IMR-90 (cell line): ENCODE data around the gene PAXIP1. TPM values are rescaled to one million over a fixed set of nuclear protein-coding genes. Genes with fewer than 3 reads are reported as not detected.

Experiments
- ATAC-seq: fragments of 200-7000 bp; cut with Tn5 transposase; 2 replicates; pipeline ENCODE4 v1.9.1; 2020; ENCODE audit warnings: low read depth, mild to moderate bottlenecking, moderate library complexity
- BruUV-seq: library from RNA; stranded (reverse); fragments of 400-500 nt; replicated peaks from 2 replicates; lab custom pipeline; 2021; lab: Mats Ljungman, UMichigan
- CTCF ChIA-PET: fragments of 300-600 bp; formaldehyde crosslinking; extraction: SDS; loops from one replicate; lab custom pipeline; 2021; ENCODE audit warnings: antibody characterized with exemption; lab: Yijun Ruan, JAX
- POLR2A ChIA-PET: fragments of 300-600 bp; sonication (Branson Sonifier 250); formaldehyde crosslinking; loops from one replicate; lab custom pipeline; 2022; ENCODE audit warnings: antibody characterized with exemption; ENCODE audit not compliant: unreplicated experiment; lab: Charles Lee
- DNase-seq: peaks from one replicate; pipeline ENCODE4 v3.0.0; 2013
- H2AFZ ChIP-seq: replicated peaks from 2 replicates; pipeline ENCODE3; 2013; ENCODE audit warnings: low read length, mild to moderate bottlenecking; ENCODE audit not compliant: poor library complexity
- H2AK5ac ChIP-seq: 2 replicates; pipeline ENCODE4 v1.6.1; 2013; ENCODE audit warnings: low read depth, low read length, inconsistent platforms
- H2AK9ac ChIP-seq: replicated peaks from 2 replicates; pipeline ENCODE3; 2013; ENCODE audit warnings: mild to moderate bottlenecking, low read depth, low read length, moderate library complexity; ENCODE audit not compliant: poor library complexity
- H2BK120ac ChIP-seq: 2 replicates; pipeline ENCODE4 v1.6.1; 2013; ENCODE audit warnings: low read depth, low read length, inconsistent platforms
- H2BK15ac ChIP-seq: 3 replicates; pipeline ENCODE4 v1.6.1; 2013; ENCODE audit warnings: low read depth, low read length, inconsistent platforms
- H2BK20ac ChIP-seq: 2 replicates; pipeline ENCODE4 v1.6.1; 2013; ENCODE audit warnings: low read depth, mild to moderate bottlenecking, inconsistent platforms, low read length, moderate library complexity
- H2BK5ac ChIP-seq: 2 replicates; pipeline ENCODE4 v1.6.1; 2013; ENCODE audit warnings: mild to moderate bottlenecking, low read depth, low read length, inconsistent platforms; ENCODE audit not compliant: poor library complexity, severe bottlenecking
- H3K14ac ChIP-seq: replicated peaks from 2 replicates; pipeline ENCODE4 v1.6.1; 2013; ENCODE audit warnings: low read depth, low read length, inconsistent platforms
- H3K18ac ChIP-seq: 2 replicates; pipeline ENCODE4 v1.6.1; 2013; ENCODE audit warnings: low read depth, low read length, control low read depth
- H3K23ac ChIP-seq: 2 replicates; pipeline ENCODE4 v1.6.1; 2013; ENCODE audit warnings: low read depth, low read length, inconsistent platforms
- H3K27ac ChIP-seq: 2 replicates; pipeline ENCODE4 v1.5.1; 2013; ENCODE audit warnings: mild to moderate bottlenecking, control low read depth, low read length; ENCODE audit not compliant: insufficient read depth
- H3K27me3 ChIP-seq: 2 replicates; pipeline ENCODE4 v1.6.1; 2013; ENCODE audit warnings: low read length; ENCODE audit not compliant: control insufficient read depth, insufficient read depth
- H3K36me3 ChIP-seq: 2 replicates; pipeline ENCODE4 v1.6.1; 2013; ENCODE audit warnings: low read length, mixed read lengths; ENCODE audit not compliant: control insufficient read depth, insufficient read depth
- H3K4ac ChIP-seq: 2 replicates; pipeline ENCODE4 v1.6.1; 2013; ENCODE audit warnings: low read depth, low read length, inconsistent platforms
- H3K4me1 ChIP-seq: 2 replicates; pipeline ENCODE4 v1.6.1; 2013; ENCODE audit warnings: low read length, mixed read lengths; ENCODE audit not compliant: control insufficient read depth, insufficient read depth
- H3K4me2 ChIP-seq: 2 replicates; pipeline ENCODE4 v1.6.1; 2013; ENCODE audit warnings: low read depth, mild to moderate bottlenecking, control low read depth, low read length, moderate library complexity
- H3K4me3 ChIP-seq: 2 replicates; pipeline ENCODE4 v1.5.1; 2013; ENCODE audit warnings: low read depth, mild to moderate bottlenecking, control low read depth, low read length, moderate library complexity; ENCODE audit not compliant: insufficient read depth
- H3K56ac ChIP-seq: 2 replicates; pipeline ENCODE4 v1.6.1; 2013; ENCODE audit warnings: low read length, inconsistent platforms; ENCODE audit not compliant: insufficient read depth; ENCODE audit errors: extremely low read depth
- H3K79me1 ChIP-seq, 2 experiments: 2 replicates each; pipeline ENCODE4 v1.6.1; 2013; ENCODE audit warnings: low read length in 2 of 2, inconsistent platforms in 1 of 2, low read depth in 1 of 2
- H3K9ac ChIP-seq: 2 replicates; pipeline ENCODE4 v1.6.1; 2013; ENCODE audit warnings: low read depth, low read length, control low read depth
- H3K9me1 ChIP-seq: 2 replicates; pipeline ENCODE4 v1.6.1; 2013; ENCODE audit warnings: low read length, inconsistent platforms; ENCODE audit not compliant: insufficient read depth
- H3K9me3 ChIP-seq: 2 replicates; pipeline ENCODE4 v1.6.1; 2013; ENCODE audit warnings: low read length; ENCODE audit not compliant: control insufficient read depth, insufficient read depth
- H4K20me1 ChIP-seq: 2 replicates; pipeline ENCODE4 v1.6.1; 2013; ENCODE audit warnings: low read length, inconsistent platforms; ENCODE audit not compliant: insufficient read depth
- H4K5ac ChIP-seq: 2 replicates; pipeline ENCODE4 v1.6.1; 2013; ENCODE audit warnings: mild to moderate bottlenecking, low read depth, low read length, control low read depth
- H4K8ac ChIP-seq, 2 experiments: 2 replicates each; pipeline ENCODE4 v1.6.1; 2013; ENCODE audit warnings: low read depth in 2 of 2, low read length in 2 of 2, control low read depth in 1 of 2, inconsistent platforms in 1 of 2
- H4K91ac ChIP-seq: 2 replicates; pipeline ENCODE4 v1.6.1; 2013; ENCODE audit warnings: low read depth, low read length, inconsistent platforms; ENCODE audit not compliant: insufficient read depth
- BHLHE40 ChIP-seq: fragments of 150-350 bp; IDR thresholded peaks from 2 replicates; pipeline ENCODE4 v1.6.1; 2016; ENCODE audit warnings: mild to moderate bottlenecking, low read depth, low read length
- CEBPB ChIP-seq: IDR thresholded peaks from 2 replicates; pipeline ENCODE4 v1.6.1; 2012; ENCODE audit warnings: low read depth, low read length, improper control_type of control experiment
- CTCF ChIP-seq: conservative IDR thresholded peaks from 2 replicates; pipeline ENCODE4 v1.5.1; 2012; ENCODE audit warnings: mild to moderate bottlenecking, low read depth, low read length, improper control_type of control experiment
- FOS ChIP-seq: fragments of 150-350 bp; IDR thresholded peaks from 2 replicates; pipeline ENCODE4 v1.6.1; 2016; ENCODE audit warnings: low read depth, low read length
- MAFK ChIP-seq: IDR thresholded peaks from 2 replicates; pipeline ENCODE4 v1.6.1; 2012; ENCODE audit warnings: low read depth, low read length, improper control_type of control experiment
- MAZ ChIP-seq: IDR thresholded peaks from 2 replicates; pipeline ENCODE4 v1.6.1; 2012; ENCODE audit warnings: low read depth, mild to moderate bottlenecking, low read length, improper control_type of control experiment, moderate library complexity, borderline replicate concordance
- POLR2A ChIP-seq: IDR thresholded peaks from 2 replicates; pipeline ENCODE4 v1.6.1; 2012; ENCODE audit warnings: mild to moderate bottlenecking, low read depth, low read length
- RAD21 ChIP-seq: IDR thresholded peaks from 2 replicates; pipeline ENCODE4 v1.6.1; 2012; ENCODE audit warnings: low read length, improper control_type of control experiment
- RCOR1 ChIP-seq: IDR thresholded peaks from 2 replicates; pipeline ENCODE4 v1.6.1; 2012; ENCODE audit warnings: mild to moderate bottlenecking, low read length, improper control_type of control experiment; ENCODE audit not compliant: insufficient replicate concordance
- RFX5 ChIP-seq: IDR thresholded peaks from 2 replicates; pipeline ENCODE4 v1.8.0; 2012; ENCODE audit warnings: low read depth, mild to moderate bottlenecking, low read length, moderate library complexity
- SMC3 ChIP-seq: fragments of 150-350 bp; IDR thresholded peaks from 2 replicates; pipeline ENCODE4 v1.6.1; 2016; ENCODE audit warnings: low read depth, mild to moderate bottlenecking, antibody characterized with exemption, low read length, moderate library complexity
- USF2 ChIP-seq: fragments of 150-350 bp; IDR thresholded peaks from 2 replicates; pipeline ENCODE4 v1.6.1; 2017; ENCODE audit warnings: mild to moderate bottlenecking, antibody characterized with exemption, low read length, low read depth
- WGBS, 2 experiments: methylation state at CpG; one replicate each; pipeline versions ENCODE4 v1.1.5 to v1.1.7; 2013; ENCODE audit warnings: missing lambda C conversion rate in 2 of 2; ENCODE audit not compliant: insufficient read length in 1 of 2; ENCODE audit errors: extremely low coverage in 2 of 2; 5-methylcytosine and 5-hydroxymethylcytosine counted together
- dilution Hi-C: fragments of 300-500 bp; cut with HindIII; formaldehyde crosslinking; loops from one replicate; pipeline ENCODE4 v1.14.3; 2018; ENCODE audit warnings: low sequenced_read_pairs; ENCODE audit not compliant: unreplicated experiment
- in situ Hi-C: fragments of 300-500 bp; cut with MboI; formaldehyde crosslinking; loops from 3 replicates; pipeline ENCODE4 v1.14.3; 2019; ENCODE audit warnings: low sequenced_read_pairs, inconsistent platforms, mixed read lengths
- intact Hi-C: fragments of 100-400 bp; cut with micrococcal nuclease; formaldehyde crosslinking; loops from 2 replicates; pipeline ENCODE4 v1.10.0; 2022
- polyA plus RNA-seq, 3 experiments: library from polyadenylated mRNA; depleted of rRNA; stranded (reverse); fragments of >200 nt; gene quantifications; 2 replicates each; pipeline ENCODE4 v1.2.3, GENCODE V29; 2012; ENCODE audit warnings: low replicate concordance in 1 of 3
- total RNA-seq: library from RNA; depleted of rRNA; stranded (reverse); fragments of >200 nt; gene quantifications from 2 replicates; pipeline ENCODE4 v1.2.3, GENCODE V29; 2012

The PAXIP1 gene
- total and polyA plus RNA-seq, 2 of the 4 experiments (the other 2 are of a cell fraction) = 7.3 to 8.7 TPM

- dilution Hi-C loops = no loop called here
- CTCF ChIA-PET = no interaction called here
- no peak overlapping the region for H2BK5ac ChIP-seq
- intact Hi-C loops = no loop called here
- H3K56ac ChIP-seq = no peak overlapping the region
- H3K4ac ChIP-seq = no peak overlapping the region
- no peak overlapping the region for H4K5ac ChIP-seq
- no peak overlapping the region for H2AFZ ChIP-seq
- H2BK20ac ChIP-seq = no peak overlapping the region
- no peak for TF ChIP-seq MAFK
- no peak for TF ChIP-seq FOS
- no peak for TF ChIP-seq CEBPB
- no peak for TF ChIP-seq CTCF
- no peak for TF ChIP-seq BHLHE40
- no peak for TF ChIP-seq MAZ
- TF ChIP-seq USF2 = no peak
- TF ChIP-seq POLR2A = no peak
- no peak for TF ChIP-seq SMC3
- no peak for TF ChIP-seq RCOR1
- TF ChIP-seq RAD21 = no peak
- no peak for TF ChIP-seq RFX5
- no peak overlapping the region for H3K14ac ChIP-seq
- in situ Hi-C loops = no loop called here
- no peaks in the 10 kb centered on the region for H3K36me3 ChIP-seq
- H3K9me3 ChIP-seq = peaks cover 25% of the 10 kb centered on the region
- H3K27me3 ChIP-seq = no peaks in the 10 kb centered on the region
- no peaks in the 10 kb centered on the region for H3K9me1 ChIP-seq
- no TSS peak for BruUV-seq
- no peak overlapping the region for H3K23ac ChIP-seq
- no peaks in the 10 kb centered on the region for H3K4me1 ChIP-seq
- H3K79me1 ChIP-seq = no peaks in the 10 kb centered on the region
- no peak overlapping the region for H2AK9ac ChIP-seq
- H3K4me3 ChIP-seq = no peak overlapping the region
- DNase-seq (no peak), ATAC-seq (no peak)
- no peak overlapping the region for H3K27ac ChIP-seq
- H2BK15ac ChIP-seq = no peak overlapping the region
- no peak overlapping the region for H3K9ac ChIP-seq
- H4K20me1 ChIP-seq = no peaks in the 10 kb centered on the region
- H4K8ac ChIP-seq = no peak overlapping the region
- H2BK120ac ChIP-seq = no peak overlapping the region
- H4K91ac ChIP-seq = no peak overlapping the region
- no peak overlapping the region for H2AK5ac ChIP-seq
- no CpG with 5 or more reads among the region's 5 CpGs for WGBS, 2 experiments
- H3K18ac ChIP-seq = no peak overlapping the region
- POLR2A ChIA-PET = no interaction called here
- no peak overlapping the region for H3K4me2 ChIP-seq
Observed at GRCh38 chr7:154899862-154900261, 103.1 kb downstream of the PAXIP1 start.
